GM18951 (cell line): ENCODE data around the gene GNB2.
"Not testable (repeated sequence)": the region's sequence is repeated elsewhere in the genome, so short reads cannot be mapped to it uniquely, and the experiment has no call there.

Source experiments
- POLR2A ChIP-seq: IDR thresholded peaks from 4 replicates; pipeline ENCODE4 v1.6.1; 2011; ENCODE audit warnings: mild to moderate bottlenecking; ENCODE audit not compliant: insufficient read length, insufficient read depth; ENCODE audit errors: extremely low read depth
- in situ Hi-C: fragments of 300-500 bp; cut with MboI; formaldehyde crosslinking; loops from one replicate; pipeline ENCODE4 v1.12.0; 2022; ENCODE audit warnings: low sequenced_read_pairs, mixed read lengths, inconsistent platforms; ENCODE audit not compliant: unreplicated experiment

The GNB2 gene

DNA sequence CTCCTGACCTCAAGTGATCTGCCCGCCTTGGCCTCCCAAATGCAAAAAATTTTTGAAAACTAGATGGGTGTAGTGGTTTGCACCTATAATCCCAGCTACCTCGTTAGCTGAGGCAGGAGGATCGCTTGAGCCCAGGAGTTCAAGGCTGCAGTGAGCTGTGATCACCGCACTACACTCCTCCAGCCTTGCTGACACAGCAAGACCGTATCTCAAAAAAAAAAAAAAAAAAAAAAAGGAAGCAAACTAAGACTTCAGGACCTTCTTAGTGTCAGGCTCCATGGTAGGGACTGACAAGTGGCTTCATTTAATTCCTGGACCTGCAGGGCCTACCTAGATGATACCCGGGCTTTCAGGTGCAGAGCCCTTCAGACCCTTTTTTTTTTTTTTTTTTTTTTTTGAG lies 34.9 kb downstream of the GNB2 start:
- TF ChIP-seq POLR2A: no peak
- in situ Hi-C loops: loop anchor here (10.0 kb wide), 1 partner anchor 146 kb away; the partner anchor contains the start of gene SLC12A9

DNA sequence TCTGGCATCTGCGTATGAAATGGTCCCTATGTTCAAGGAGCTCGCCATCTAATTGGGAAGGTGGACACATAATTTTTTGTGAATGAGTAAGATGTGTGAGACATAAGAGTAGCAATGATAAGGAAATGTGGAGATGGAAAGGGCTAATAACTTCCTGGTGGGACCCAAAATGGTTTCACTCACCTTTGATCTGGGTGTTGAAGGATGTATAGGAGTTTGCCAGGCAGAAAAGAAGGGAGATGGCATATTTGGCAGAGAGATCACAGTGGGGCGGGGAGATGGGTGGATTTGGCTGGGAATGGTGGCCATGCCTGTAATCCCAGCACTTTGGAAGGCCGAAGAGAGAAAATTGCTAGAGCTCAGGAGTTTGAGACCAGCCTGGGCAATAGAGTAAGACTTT lies 36.9 kb downstream of the GNB2 start:
- no peak for TF ChIP-seq POLR2A
- in situ Hi-C loops: no loop called here

DNA sequence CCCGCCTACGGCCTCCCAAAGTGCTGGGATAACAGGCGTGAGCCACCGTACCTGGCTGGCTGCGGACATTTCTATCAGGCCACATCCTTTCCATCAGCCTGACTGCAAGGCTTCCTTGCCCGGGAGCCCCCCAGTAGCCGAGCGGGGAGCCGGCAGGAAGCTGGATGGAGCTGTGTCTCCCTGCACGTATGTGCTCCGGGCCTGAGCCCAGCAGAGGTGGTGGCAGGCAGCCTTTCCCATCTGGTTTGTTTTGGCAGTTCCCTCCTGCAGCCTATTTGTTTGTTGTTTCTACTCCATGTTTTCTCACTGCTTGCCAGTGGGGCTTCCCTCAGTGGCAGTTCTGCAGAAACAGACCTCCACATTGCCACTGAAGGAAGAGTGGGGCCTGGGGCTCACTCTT lies 37.8 kb downstream of the GNB2 start:
- no peak for TF ChIP-seq POLR2A
- in situ Hi-C loops: no loop called here

DNA sequence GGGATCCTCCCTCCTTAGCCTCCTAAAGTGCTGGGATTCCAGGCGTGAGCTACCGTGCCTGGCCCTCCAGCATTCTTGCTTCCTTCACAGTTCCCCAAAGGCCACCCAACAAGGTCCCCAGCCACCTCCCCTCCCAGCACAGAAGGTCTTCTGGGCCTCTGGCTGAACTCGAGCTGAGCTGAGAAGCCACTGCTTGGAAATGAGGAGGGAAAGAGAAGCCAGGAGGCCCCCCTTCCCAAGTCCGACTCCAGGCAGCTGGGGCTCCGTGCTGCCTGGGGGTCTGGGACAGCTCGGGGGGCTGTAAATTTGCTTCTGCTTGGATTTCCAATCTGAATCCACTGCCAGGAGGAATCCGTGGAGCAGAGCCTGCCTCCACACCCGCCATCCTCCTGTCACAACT lies 41.2 kb downstream of the GNB2 start:
- in situ Hi-C loops: no loop called here

DNA sequence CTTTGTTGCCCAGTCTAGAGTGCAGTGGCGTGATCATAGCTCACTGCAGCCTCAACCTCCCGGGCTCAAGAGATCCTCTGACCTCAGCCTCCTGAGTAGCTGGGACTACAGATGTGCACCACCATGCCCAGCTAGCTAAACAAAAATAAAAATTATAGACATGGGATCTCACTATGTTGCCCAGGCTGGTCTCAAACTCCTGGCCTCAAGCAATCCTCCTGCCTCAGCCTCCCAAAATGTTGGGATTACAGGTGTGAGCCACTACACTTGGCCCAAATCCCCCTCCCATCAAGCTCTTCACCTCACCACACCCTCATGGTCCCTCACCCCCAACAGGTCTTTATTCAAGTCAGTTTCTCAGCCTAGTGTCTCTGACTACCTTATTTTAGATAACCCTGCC lies 43.5 kb downstream of the GNB2 start:
- in situ Hi-C loops: not testable (repeated sequence)

More for the DNA sequence above, 41.2 kb downstream of the GNB2 start:
- no peak for TF ChIP-seq POLR2A

DNA sequence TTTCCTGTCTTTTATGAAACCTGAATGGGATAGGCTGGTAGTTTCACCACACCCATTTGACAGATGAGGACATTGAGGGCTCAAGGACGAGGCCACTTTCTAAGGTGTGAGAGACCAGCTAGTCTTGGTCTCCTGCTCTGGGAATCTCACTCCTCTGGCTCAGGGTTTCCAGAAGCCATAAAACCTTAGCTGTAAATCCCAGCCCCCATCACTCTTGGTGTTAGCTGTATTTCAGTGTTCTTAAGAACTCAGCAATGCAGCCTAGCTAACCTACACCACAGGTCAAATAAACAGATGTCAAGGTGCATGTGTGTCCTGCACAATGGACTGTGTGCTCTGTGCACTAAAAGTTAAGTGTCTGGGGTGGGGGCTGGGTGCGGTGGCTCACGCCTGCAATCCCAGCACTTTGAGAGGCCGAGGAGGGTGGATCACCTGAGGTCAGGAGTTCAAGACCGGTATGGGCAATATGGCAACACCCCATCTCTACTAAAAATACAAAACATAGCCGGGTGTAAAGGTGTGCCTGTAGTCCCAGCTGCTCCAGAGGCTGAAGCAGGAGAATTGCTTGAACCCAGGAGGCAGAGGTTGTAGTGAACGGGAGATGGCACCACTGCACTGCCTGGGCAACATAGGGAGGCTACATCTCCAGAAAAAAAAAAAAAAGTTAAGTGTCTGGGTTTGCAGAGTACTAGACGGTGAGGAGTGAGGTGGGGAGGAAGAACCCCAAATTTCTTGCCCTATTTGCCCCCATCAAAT lies 46.2 kb downstream of the GNB2 start:
- in situ Hi-C loops: no loop called here

DNA sequence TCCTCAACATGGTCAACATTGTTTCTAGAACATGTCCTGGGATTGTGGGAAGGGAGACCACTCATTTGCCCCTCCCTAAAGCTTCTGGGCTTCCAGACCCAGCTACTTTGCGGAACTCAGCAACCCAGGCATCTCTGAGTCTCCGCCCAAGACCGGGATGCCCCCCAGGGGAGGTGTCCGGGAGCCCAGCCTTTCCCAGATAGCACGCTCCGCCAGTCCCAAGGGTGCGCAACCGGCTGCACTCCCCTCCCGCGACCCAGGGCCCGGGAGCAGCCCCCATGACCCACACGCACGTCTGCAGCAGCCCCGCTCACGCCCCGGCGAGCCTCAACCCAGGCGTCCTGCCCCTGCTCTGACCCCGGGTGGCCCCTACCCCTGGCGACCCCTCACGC lies 46.7 kb downstream of the GNB2 start, which contains the start of gene EPO:
Gene EPO, plus strand, starts transcription at position 190 of the 392 bp plus-strand sequence. CDS start 513 bp downstream, outside the sequence.
- TF ChIP-seq POLR2A: no peak
- in situ Hi-C loops: no loop called here

More for the DNA sequence above, 46.2 kb downstream of the GNB2 start:
- TF ChIP-seq POLR2A: no peak

DNA sequence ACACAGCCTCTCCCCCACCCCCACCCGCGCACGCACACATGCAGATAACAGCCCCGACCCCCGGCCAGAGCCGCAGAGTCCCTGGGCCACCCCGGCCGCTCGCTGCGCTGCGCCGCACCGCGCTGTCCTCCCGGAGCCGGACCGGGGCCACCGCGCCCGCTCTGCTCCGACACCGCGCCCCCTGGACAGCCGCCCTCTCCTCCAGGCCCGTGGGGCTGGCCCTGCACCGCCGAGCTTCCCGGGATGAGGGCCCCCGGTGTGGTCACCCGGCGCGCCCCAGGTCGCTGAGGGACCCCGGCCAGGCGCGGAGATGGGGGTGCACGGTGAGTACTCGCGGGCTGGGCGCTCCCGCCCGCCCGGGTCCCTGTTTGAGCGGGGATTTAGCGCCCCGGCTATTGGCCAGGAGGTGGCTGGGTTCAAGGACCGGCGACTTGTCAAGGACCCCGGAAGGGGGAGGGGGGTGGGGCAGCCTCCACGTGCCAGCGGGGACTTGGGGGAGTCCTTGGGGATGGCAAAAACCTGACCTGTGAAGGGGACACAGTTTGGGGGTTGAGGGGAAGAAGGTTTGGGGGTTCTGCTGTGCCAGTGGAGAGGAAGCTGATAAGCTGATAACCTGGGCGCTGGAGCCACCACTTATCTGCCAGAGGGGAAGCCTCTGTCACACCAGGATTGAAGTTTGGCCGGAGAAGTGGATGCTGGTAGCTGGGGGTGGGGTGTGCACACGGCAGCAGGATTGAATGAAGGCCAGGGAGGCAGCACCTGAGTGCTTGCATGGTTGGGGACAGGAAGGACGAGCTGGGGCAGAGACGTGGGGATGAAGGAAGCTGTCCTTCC lies 47.3 kb downstream of the GNB2 start:
- in situ Hi-C loops: no loop called here
- TF ChIP-seq POLR2A: no peak

DNA sequence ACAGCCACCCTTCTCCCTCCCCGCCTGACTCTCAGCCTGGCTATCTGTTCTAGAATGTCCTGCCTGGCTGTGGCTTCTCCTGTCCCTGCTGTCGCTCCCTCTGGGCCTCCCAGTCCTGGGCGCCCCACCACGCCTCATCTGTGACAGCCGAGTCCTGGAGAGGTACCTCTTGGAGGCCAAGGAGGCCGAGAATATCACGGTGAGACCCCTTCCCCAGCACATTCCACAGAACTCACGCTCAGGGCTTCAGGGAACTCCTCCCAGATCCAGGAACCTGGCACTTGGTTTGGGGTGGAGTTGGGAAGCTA lies 47.9 kb downstream of the GNB2 start:
- in situ Hi-C loops: no loop called here
- no peak for TF ChIP-seq POLR2A

DNA sequence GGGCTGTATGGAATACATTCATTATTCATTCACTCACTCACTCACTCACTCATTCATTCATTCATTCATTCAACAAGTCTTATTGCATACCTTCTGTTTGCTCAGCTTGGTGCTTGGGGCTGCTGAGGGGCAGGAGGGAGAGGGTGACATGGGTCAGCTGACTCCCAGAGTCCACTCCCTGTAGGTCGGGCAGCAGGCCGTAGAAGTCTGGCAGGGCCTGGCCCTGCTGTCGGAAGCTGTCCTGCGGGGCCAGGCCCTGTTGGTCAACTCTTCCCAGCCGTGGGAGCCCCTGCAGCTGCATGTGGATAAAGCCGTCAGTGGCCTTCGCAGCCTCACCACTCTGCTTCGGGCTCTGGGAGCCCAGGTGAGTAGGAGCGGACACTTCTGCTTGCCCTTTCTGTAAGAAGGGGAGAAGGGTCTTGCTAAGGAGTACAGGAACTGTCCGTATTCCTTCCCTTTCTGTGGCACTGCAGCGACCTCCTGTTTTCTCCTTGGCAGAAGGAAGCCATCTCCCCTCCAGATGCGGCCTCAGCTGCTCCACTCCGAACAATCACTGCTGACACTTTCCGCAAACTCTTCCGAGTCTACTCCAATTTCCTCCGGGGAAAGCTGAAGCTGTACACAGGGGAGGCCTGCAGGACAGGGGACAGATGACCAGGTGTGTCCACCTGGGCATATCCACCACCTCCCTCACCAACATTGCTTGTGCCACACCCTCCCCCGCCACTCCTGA lies 49.1 kb downstream of the GNB2 start:
- in situ Hi-C loops: no loop called here

DNA sequence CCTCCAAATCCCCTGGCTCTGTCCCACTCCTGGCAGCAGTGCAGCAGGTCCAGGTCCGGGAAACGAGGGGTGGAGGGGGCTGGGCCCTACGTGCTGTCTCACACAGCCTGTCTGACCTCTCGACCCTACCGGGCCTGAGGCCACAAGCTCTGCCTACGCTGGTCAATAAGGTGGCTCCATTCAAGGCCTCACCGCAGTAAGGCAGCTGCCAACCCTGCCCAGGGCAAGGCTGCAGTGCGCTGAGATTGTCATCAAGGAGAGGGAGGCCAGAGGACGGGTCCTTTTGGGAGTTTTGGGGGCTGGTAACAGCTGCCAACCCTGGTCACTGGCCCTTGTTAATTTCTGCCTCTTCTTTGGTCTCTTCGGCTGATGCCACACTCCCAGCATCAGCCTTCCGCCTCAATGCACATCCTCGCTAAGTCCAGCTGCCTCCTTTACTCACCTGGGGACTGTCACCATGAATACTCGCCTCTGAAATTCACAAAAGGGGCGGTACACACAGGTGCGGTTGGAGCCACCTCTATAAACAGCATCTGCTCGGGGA lies 50.3 kb downstream of the GNB2 start:
- no peak for TF ChIP-seq POLR2A
- in situ Hi-C loops: no loop called here

More for the DNA sequence above, 49.1 kb downstream of the GNB2 start:
- no peak for TF ChIP-seq POLR2A

DNA sequence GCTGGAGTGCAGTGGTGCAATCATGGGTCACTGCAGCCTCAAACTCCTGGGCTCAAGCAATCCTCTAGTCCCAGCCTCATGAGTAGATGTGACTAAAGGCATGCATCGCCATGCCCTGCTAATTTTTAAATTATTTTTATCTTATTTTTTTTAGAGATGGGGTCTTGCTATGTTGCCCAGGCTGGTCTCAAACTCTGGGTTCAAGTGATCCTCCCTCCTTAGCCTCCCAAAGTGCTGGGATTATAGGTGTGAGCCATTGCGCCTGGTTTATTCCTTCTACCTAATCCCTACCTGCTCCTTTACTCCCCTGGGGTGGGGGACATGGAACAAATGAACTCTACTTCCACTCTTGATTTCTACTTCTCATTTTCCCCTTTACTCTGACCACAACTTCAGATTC lies 50.8 kb downstream of the GNB2 start:
- in situ Hi-C loops: not testable (repeated sequence)
